GM21423 (cell line): Measurements from ENCODE around the gene EFNA1.

ENCODE experiments used
- ATAC-seq: cut with Tn5 transposase; IDR thresholded peaks from one replicate; pipeline ENCODE4 v1.9.1; 2021; ENCODE audit warnings: mild to moderate bottlenecking, moderate library complexity; ENCODE audit not compliant: unreplicated experiment

Gene EFNA1

DNA sequence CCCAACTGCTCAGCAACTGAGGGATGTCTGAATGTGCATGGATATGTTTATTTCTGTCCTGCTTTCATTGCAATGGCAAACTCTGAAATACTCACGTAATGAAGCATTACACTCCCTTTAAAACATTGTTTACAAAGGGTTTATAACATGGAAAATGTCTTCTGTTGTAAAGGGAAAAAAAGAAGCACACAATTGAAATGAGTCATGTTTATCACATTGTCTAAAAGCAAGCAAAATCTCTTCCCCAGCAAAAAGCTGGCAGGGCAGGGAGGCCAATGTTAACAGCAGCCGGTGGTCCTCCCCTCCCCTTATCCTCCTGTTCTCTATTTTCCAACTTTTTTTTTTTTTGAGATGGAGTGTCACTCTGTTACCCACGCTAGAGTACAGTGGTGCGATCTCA, 3.9 kb upstream of the EFNA1 start:
- no peak for ATAC-seq

DNA sequence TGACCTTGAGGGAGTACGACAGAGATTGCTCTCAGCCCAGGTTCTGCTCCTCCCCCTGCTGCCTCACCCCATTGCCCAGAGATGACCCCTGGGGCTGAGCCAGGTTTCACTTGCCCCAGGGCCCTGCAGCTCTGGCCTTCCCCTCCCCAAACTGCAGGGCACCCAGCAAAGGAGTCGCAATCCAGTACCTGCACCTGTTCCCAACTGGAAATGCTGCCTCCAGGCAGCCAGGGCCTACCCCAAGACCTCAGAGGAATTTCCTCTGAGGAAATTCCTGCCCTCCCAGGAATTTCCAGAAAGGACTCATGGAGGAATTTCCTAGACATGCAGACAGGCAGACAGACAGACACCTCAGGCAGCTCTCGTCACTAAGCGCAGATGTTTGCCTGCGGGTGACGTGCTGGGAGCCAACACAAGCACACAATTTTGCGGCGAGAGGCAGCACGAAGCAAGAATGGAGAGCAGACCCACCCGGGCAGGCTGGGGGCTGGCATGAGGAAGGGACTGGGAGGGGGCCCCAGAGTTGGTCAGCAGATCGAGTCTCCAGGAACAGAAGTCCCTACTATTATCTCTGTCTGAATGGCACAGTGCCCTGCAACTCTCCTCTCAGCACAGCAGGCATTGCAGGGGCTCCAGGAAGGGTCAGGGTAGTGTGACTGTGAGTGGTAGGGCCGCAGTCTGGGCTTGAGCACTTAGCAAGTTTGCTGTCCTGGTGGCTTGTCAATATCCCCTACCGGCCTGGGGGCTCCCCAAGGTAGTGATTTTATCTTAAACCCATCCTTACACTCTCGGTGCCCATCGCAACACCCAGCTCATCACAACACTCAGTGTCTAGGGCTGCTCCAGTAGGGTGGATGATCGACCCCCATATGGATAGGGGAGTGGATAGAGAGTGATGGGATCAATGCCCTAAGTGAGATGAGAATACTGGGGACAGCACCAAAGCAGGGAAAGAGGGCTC, 2.9 kb upstream of the EFNA1 start:
- no peak for ATAC-seq

DNA sequence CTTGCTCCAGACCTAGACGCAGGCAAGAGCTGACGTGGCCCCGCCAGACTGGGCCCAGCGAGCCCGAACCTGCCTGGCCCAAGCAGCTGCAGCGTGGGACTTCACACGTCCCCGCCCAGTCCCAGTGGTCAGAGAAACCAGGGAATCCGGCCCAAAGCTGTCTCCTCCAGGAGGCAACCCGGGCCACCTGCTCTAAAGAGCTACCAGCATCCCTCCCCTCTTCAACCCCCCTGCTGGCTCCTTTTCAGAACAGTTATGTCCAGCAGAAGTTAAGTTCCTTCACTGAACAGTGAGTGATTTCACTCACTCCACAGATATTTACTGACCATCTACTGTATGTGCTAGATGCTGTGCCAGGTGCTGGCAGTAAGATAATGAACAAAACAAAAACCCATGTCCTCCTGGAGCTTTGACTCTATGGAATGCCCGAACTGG, 2.1 kb upstream of the EFNA1 start:
- ATAC-seq, result no peak

DNA sequence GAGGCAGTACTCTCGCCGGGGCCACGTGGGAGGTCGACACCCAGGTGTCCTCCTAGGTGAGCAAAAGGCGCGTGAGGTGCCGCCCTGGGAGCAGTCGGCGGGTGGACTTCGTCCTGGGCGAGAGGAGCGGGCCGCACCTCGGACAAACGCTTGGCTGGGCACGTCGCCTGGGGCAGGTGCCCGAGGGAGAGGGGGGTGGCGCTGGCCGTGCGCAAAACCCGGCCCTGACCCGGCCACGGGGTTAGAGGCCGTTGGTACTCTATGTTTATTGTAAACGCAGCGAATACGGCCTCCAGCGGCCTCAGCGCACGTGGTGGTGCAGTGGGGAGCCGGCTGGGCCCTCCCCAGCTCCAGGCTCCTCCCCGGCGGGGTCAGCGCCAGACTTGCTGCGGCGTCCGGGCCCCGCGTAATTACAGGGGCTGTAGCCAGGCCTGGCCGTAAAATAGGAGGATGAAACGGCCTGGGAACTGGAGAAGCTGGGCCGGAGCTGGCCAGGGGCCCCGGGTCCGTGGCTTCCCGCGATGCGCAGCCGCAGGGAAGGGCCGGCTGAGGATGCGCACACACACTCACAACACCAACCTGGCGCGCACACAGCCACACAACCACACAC, 1.6 kb upstream of the EFNA1 start:
- ATAC-seq, result no peak

DNA sequence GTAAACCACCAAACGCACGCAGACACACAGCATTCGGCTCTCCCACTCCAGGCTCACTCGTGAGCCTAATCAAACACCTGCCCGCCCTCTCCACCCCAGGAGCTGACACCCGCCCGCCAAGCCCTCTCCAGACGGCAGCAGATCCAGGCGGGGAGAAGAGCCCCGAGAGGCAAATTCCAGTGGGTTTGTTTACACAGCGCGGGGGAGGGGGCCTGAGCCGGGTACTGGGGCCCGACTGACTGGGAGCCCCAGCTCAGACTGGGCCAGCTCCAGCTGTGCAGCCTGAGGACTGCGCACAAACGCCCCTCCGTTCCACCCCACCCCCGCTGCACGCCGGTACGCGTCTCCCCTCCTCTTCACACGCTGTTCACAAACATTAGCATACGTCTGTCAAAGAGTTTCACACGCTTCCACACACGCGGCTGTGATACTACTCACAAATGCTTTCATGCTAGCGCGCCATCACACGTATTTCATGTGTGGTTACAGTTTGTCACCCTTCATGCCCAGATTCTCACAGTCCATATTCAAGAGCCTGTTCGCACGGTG, 1.0 kb upstream of the EFNA1 start:
- ATAC-seq, result no peak

DNA sequence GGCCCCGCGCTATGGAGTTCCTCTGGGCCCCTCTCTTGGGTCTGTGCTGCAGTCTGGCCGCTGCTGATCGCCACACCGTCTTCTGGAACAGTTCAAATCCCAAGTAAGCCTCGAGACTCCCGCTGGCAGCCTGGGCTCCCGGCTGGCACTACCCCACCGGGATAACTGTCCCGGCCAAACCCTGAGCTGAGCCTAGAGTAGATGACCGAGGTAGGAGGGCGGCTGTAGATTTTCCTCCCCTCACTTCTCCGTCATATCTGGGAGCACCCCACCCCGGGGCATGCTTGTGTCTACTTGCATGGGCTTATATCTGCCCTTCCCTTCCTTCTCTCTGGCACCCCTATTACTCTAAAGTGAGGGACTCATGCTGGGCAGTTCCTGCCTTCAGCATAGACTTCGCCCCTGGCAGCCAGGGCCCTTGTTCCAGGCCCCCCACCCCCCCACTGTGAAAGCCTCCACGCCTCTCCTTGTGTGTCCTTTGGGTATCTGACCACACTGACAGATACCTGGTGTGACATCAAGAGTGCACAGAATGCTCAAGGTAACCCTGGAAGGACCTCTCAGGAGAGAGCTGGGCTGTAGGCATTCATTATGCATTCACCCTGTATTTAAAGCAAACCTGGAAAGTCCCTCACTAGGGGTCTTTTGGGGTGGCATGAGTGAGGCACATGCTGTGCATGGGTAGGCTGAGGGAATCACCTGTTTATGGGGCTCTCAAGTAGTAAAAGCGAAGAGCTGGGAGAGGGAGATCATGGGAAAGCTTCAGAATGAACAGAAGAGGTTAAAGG, 485 bp downstream of the EFNA1 start:
- ATAC-seq, result no peak

DNA sequence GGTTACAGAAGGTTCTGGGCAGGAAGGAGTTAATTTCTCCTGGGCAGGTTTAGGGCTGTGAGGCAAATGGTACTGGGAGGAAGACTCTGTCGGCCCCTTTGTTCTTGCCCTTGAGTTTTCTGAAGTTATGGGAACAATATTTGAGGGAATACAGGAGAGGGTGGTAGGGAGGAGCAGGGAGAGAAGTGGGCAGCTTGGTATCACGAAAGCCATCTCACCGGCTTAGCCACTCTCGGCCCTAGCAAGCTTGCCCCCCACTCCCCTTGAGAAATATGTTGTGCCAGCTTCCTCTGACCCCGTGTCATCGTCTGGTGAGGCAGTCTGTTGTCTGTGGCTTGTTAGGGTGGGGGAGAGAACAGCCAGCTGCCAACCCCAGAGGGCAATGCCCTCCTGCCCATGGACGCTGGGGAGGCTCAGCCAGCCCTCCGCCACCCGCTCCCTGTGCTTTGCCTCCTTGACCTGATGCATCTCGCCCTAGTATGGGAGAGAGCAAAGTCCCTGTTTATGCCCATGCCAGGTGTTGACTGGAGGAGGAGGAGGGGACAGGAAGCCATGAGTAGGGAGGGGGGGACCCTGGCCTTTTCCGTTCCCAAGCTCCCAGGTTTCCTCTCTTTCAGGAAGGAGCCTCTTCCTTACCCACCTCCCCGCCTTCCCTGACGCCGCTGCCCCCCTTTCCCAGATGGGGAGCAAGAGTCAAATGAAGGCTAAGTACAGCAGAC, 1.2 kb downstream of the EFNA1 start:
- ATAC-seq, result no peak

DNA sequence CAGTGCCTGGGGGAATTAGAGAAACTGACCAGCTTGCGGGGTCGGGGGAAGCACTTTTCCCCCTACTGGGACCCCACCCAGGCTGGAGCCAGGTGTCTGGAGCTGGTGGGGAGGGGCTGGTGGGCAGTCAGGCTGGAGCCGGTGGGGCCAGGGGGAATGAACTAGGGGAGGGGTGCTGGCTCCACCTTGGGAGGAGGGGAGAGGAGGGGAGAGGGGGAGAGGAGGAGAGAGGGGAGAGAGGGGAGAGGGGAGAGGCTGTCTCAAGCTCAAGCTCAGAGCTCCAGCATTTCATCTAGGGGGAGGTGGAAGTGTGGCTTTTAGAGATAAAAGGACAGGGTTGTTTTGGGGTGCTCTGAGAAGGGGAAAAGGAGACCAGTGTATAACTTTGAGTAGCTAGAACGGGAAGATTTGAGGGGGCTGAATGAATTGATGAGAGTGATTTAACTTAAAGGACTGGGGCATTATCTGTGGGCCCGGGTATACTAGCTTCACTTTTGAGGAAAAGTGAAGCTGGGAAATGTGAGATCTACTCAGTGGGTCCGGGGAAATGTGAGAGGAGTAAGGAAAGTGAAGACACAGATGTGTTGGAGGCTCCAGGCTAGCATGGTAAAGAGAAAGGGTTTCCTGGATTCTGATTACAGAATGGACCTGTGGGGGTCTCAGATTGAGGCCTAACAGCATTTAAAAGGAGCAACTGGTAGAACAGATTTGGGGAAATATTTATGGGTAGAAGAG, 2.8 kb downstream of the EFNA1 start:
- ATAC-seq, result no peak

DNA sequence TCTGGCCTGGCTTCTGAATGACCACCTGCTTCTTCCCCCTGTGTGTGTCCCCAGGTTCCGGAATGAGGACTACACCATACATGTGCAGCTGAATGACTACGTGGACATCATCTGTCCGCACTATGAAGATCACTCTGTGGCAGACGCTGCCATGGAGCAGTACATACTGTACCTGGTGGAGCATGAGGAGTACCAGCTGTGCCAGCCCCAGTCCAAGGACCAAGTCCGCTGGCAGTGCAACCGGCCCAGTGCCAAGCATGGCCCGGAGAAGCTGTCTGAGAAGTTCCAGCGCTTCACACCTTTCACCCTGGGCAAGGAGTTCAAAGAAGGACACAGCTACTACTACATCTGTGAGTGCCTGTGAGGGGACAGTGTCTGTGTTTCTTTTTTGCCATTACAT, 3.6 kb downstream of the EFNA1 start:
- ATAC-seq, result no peak

DNA sequence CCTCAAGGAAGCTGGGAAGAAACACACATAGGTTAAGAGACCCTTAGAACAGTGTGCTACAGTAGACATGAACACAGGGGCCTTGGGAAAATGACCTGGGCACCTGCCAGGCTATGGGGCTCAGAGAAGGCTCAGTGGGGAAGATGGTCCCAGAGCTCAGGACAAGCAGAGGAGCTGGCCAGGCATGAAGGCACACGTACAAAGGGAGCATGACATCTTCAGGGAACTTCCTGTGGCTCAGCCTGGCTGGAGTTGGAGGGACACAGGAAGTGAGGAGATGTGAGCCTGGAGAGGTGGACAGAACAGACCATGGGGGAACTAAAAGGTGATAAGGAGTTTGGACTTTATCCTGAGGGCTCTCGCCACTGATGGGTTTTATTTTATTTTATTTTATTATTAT, 4.2 kb downstream of the EFNA1 start:
- ATAC-seq, result no peak

DNA sequence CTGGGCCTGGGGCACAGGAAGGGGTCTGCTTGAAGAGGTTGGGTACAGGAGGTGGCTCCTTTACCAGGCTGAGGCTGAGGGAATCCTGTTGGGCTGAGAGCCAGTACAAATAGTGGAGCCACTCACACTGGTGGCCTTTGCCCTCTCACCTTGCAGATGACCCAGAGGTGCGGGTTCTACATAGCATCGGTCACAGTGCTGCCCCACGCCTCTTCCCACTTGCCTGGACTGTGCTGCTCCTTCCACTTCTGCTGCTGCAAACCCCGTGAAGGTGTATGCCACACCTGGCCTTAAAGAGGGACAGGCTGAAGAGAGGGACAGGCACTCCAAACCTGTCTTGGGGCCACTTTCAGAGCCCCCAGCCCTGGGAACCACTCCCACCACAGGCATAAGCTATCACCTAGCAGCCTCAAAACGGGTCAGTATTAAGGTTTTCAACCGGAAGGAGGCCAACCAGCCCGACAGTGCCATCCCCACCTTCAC, 6.2 kb downstream of the EFNA1 start:
- no peak for ATAC-seq

DNA sequence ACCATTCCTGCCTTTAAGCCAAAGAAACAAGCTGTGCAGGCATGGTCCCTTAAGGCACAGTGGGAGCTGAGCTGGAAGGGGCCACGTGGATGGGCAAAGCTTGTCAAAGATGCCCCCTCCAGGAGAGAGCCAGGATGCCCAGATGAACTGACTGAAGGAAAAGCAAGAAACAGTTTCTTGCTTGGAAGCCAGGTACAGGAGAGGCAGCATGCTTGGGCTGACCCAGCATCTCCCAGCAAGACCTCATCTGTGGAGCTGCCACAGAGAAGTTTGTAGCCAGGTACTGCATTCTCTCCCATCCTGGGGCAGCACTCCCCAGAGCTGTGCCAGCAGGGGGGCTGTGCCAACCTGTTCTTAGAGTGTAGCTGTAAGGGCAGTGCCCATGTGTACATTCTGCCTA, 6.6 kb downstream of the EFNA1 start:
- no peak for ATAC-seq

DNA sequence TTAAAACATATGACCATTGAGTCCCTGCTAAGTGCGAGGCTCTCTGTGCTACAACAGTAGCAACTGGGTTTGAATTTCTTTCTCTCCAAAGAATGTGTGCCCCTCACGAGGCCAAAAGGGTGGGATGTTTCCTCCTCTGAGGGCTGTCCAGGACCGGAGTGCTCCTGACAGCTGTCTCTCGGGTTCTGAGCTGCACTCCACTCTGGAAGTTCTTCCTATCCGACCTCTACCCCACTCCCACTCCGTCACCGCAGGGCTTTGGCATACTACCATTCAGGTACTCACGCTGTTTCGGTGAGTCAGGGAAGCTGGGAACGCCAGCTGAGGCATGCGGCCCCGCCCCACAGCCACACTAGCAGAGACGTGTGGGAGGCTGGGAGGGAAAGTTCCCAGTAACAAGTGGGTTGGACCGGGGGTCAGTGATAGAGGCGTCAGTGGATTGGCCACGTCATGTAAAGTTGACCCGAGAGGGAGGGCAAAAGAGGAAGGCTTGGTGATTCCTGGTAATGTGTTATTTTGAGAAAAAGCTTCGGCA, 7.3 kb downstream of the EFNA1 start:
- no peak for ATAC-seq

DNA sequence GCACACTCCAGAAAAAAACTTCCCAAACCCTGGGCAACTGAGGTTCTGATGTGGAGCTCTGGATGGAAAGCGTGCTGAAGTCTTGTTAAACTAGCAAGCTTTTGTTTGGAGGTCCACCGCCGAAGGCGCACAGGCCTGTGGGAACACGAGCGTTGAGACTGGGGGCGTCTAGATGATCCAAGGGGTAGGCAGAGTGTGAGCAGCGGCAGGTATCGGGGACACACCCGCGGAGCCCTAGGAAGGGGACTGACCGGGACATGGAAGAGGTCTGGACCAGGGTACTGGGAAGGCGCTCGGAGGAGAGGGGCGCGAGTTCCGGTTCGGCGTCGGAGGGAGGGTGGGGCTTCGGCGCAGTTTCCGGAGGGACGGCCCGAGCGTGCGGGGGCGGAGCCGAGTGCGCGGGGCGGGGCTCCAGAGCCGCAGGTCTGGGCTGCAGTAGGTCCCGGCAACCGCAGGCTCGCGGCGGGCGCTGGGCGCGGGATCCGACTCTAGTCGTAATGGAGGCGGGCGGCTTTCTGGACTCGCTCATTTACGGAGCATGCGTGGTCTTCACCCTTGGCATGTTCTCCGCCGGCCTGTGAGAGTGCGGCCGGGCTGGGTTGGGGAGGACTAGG, 7.8 kb downstream of the EFNA1 start, which contains the start of gene SLC50A1:
SLC50A1 (plus strand) TSS at position 438 of the 614 bp plus-strand sequence; CDS start at position 498, 60 bp downstream.
- ATAC-seq, result peak; percentile 85

DNA sequence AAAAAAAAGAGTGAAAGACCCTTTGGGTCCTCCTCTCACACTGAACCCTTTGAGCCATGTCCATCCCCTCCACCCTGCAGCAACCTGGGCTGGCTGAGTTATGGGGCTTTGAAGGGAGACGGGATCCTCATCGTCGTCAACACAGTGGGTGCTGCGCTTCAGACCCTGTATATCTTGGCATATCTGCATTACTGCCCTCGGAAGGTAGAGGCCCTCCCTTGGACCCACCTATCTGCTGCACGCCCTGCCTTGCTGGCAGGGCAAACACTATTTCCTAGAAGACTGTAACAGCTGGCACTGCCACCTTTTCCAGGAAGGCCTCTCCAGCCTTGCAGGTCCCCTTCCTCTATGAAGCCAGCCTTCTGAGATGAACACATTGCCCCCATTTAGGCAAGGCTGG, 9.1 kb downstream of the EFNA1 start:
- no peak for ATAC-seq

DNA sequence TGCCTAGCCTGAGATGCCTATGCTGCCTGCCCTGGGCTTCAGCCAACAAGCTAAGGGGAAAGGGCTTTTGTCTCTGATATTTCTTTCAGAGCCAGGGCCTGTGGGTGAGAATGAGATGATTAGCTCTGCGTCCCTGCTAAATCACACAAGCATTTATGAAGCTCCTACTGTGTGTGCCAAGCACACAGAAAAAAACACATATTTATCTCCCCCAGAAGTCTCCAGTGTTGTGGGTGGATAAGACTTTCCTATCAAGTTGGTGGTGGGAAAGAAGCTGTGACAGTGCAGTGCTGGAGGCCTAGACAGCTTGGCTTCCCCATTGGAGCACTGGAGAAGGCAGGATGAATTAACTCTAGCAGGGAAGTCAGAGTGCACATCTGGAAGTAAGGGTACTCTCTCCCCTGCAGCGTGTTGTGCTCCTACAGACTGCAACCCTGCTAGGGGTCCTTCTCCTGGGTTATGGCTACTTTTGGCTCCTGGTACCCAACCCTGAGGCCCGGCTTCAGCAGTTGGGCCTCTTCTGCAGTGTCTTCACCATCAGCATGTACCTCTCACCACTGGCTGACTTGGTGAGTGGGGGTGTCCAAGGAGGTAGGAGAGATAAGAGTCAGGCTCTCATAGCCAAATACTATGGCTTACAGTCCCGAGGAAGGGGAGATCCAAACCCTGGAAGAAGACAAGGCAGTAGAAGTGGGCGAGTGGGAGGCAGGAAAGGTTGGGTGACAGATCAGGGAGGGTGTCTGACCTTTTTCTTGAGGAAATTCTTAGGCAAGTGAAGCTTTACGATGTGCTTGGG, 9.7 kb downstream of the EFNA1 start:
- ATAC-seq, result no peak

DNA sequence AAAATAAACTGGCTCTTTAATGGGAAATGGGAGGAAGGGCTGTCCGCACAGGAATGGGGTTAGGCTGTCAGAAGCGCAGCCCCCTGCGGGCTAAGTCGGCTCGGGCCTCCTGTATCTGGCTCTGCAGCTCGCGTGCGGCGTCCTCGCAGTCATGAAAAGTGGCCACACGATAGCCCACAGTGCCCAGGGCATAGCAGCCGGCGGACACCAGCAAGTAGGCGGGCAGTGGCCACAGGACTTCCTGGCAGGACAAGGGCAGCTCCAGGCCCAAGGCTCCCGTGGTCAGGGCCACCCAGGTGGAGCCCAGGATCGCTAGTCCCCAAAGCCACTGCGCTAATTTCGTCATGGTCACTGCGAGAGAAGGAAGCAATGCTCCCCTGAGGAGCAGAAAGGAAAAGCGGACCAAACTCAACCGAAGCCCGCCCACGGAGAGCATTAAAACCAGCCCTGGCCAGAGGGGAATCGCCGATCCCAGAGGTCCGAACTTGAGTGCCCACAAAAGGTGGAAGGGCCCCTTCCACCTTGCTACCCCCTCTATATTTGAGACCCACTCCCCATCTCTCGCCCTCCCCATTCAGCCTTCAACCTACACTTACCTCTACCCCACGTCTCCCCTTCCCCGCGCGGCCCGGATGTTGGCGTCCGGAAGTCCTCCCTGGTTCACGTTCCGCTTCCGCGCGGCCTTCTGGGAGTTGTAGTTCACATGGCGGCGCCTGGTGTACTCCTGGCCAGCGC, 12.4 kb downstream of the EFNA1 start, which contains the start of gene DPM3:
DPM3 (minus strand) TSS at position 637 of the 735 bp plus-strand sequence; CDS start at position 346, 291 bp downstream.
- ATAC-seq, result peak; percentile 58
